NCI-H82 (cell line): Measurements from ENCODE around the gene HOXD4.
A peak's percentile ranks its signal among the peaks of the same experiment; 100 is the strongest.

ENCODE experiments used
- DNase-seq: peaks from one replicate; lab custom pipeline; 2025; lab: John Stamatoyannopoulos, UW

The HOXD4 gene

GRCh38 chr2:176114120-176114929 is 37.0 kb upstream of the HOXD4 start:
- no peak for DNase-seq

- DNase-seq: no peak
These were observed 36.3 kb upstream of the HOXD4 start for GRCh38 chr2:176114930-176115625.

GRCh38 chr2:176115883-176116813 is 35.2 kb upstream of the HOXD4 start, which contains the start of gene HOXD10:
HOXD10 (plus strand) TSS chr2:176116778; CDS start chr2:176116834, 56 bp downstream.
- DNase-seq: no peak

- no peak for DNase-seq
These were observed 34.1 kb upstream of the HOXD4 start for GRCh38 chr2:176117162-176117822.

GRCh38 chr2:176117823-176118371 is 33.5 kb upstream of the HOXD4 start:
- no peak for DNase-seq

- peak; percentile 83 for DNase-seq
These were observed 32.6 kb upstream of the HOXD4 start for GRCh38 chr2:176118601-176119339.

GRCh38 chr2:176120364-176121189 is 30.8 kb upstream of the HOXD4 start:
- DNase-seq: no peak

- DNase-seq: no peak
These were observed 29.9 kb upstream of the HOXD4 start for GRCh38 chr2:176121190-176122051.

- peak; percentile 86 for DNase-seq
These were observed 29.2 kb upstream of the HOXD4 start for GRCh38 chr2:176122052-176122682.

- DNase-seq: peak; percentile 62
These were observed 28.5 kb upstream of the HOXD4 start, which contains the start of gene HOXD9 for GRCh38 chr2:176122683-176123410. HOXD9 (plus strand) TSS chr2:176122719; CDS start chr2:176122769, 50 bp downstream.

GRCh38 chr2:176123411-176124109 is 27.8 kb upstream of the HOXD4 start:
- DNase-seq: no peak

- no peak for DNase-seq
These were observed 27.0 kb upstream of the HOXD4 start for GRCh38 chr2:176124110-176124946.

- DNase-seq: no peak
These were observed 26.2 kb upstream of the HOXD4 start for GRCh38 chr2:176124947-176125771.

- no peak for DNase-seq
These were observed 25.6 kb upstream of the HOXD4 start for GRCh38 chr2:176125772-176126054.
